ENCODE measurements around the gene IL6ST. TPM values are rescaled to one million over a fixed set of nuclear protein-coding genes. Genes with fewer than 3 reads are reported as not detected.

IL6ST gene
- total RNA-seq, 1 experiment from 2014 or later = 39.8 TPM

DNA sequence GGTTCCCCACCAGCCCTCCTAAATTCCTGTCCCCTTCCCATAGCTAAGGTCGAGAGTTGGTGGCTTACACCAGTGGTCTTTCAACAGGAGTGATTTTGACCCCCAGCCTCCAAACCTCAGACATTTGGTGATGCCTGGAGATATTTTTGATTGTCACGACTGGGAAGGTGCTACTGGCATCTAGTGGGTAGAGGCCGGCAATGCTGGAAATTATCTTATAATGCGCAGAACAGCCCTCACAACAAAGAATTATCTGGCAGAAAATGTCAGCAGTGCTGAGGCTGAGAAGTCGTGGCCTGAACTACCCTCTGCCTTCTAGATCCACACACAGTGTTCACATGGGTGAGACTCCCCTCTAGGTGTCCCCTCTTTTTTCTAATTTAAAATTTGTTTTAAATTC, 74.0 kb downstream of the IL6ST start:
- Histone ChIP-seq H3K27me3 (replicated peaks; ENCODE audit: insufficient read depth, low read depth, low read length, poor library complexity) (no peaks in the 10 kb centered on the region), H3K36me3 (ENCODE audit: insufficient read depth, low read length, poor library complexity, severe bottlenecking) (no peaks in the 10 kb centered on the region), H3K27ac (ENCODE audit: low read depth, low read length, poor library complexity, severe bottlenecking) (no peak overlapping the region), H3K4me3 (ENCODE audit: low read depth, low read length, poor library complexity, severe bottlenecking) (no peak overlapping the region), H3K4me1 (ENCODE audit: insufficient read depth, low read length, poor library complexity, severe bottlenecking) (no peaks in the 10 kb centered on the region), H3K9me3 (ENCODE audit: low read depth, low read length, poor library complexity, severe bottlenecking) (no peaks in the 10 kb centered on the region)
- TF ChIP-seq EZH2 (IDR thresholded peaks at IDR 0.05; ENCODE audit: borderline replicate concordance, low read depth, low read length, poor library complexity, severe bottlenecking) (no peak), CTCF (conservative IDR thresholded peaks at IDR 0.05; ENCODE audit: low read depth, low read length) (peak; percentile 40)
- no TSS peak for BruUV-seq (replicated peaks)
- intact Hi-C loops (cut with micrococcal nuclease; ENCODE audit: unreplicated experiment) = loop anchor here (10.0 kb wide), 1 partner anchor 196 kb away; no protein-coding TSS in a partner anchor
- CTCF ChIA-PET = no interaction called here
- POLR2A ChIA-PET (ENCODE audit: low non-redundant PET) = no interaction called here
- DNase-seq (ENCODE audit: low spot score) = peak; percentile 14

GRCh38 chr5:55919625-55920024, 75.1 kb downstream of the IL6ST start:
- H3K4me3 ChIP-seq (ENCODE audit: low read depth, low read length, poor library complexity, severe bottlenecking) = no peak overlapping the region
- no peaks in the 10 kb centered on the region for H3K36me3 ChIP-seq (ENCODE audit: insufficient read depth, low read length, poor library complexity, severe bottlenecking)
- intact Hi-C loops (cut with micrococcal nuclease; ENCODE audit: unreplicated experiment) = loop anchor here (10.0 kb wide), 1 partner anchor 195 kb away; no protein-coding TSS in a partner anchor
- POLR2A ChIA-PET (ENCODE audit: low non-redundant PET) = no interaction called here
- BruUV-seq (replicated peaks) = no TSS peak
- CTCF ChIA-PET = no interaction called here
- TF ChIP-seq CTCF (conservative IDR thresholded peaks at IDR 0.05; ENCODE audit: low read depth, low read length) (no peak), EZH2 (IDR thresholded peaks at IDR 0.05; ENCODE audit: borderline replicate concordance, low read depth, low read length, poor library complexity, severe bottlenecking) (no peak)
- no peaks in the 10 kb centered on the region for H3K27me3 ChIP-seq (replicated peaks; ENCODE audit: insufficient read depth, low read depth, low read length, poor library complexity)
- no peaks in the 10 kb centered on the region for H3K4me1 ChIP-seq (ENCODE audit: insufficient read depth, low read length, poor library complexity, severe bottlenecking)
- DNase-seq (ENCODE audit: low spot score) = no peak
- H3K27ac ChIP-seq (ENCODE audit: low read depth, low read length, poor library complexity, severe bottlenecking) = no peak overlapping the region
- no peaks in the 10 kb centered on the region for H3K9me3 ChIP-seq (ENCODE audit: low read depth, low read length, poor library complexity, severe bottlenecking)

- Histone ChIP-seq H3K4me3 (ENCODE audit: low read depth, low read length, poor library complexity, severe bottlenecking) (no peak overlapping the region), H3K4me1 (ENCODE audit: insufficient read depth, low read length, poor library complexity, severe bottlenecking) (no peaks in the 10 kb centered on the region), H3K9me3 (ENCODE audit: low read depth, low read length, poor library complexity, severe bottlenecking) (no peaks in the 10 kb centered on the region), H3K36me3 (ENCODE audit: insufficient read depth, low read length, poor library complexity, severe bottlenecking) (no peaks in the 10 kb centered on the region), H3K27me3 (replicated peaks; ENCODE audit: insufficient read depth, low read depth, low read length, poor library complexity) (no peaks in the 10 kb centered on the region), H3K27ac (ENCODE audit: low read depth, low read length, poor library complexity, severe bottlenecking) (no peak overlapping the region)
- intact Hi-C loops (cut with micrococcal nuclease; ENCODE audit: unreplicated experiment) = no loop called here
- ChIA-PET POLR2A (ENCODE audit: low non-redundant PET) (no interaction called here), CTCF (no interaction called here)
- no peak for DNase-seq (ENCODE audit: low spot score)
- BruUV-seq (replicated peaks) = no TSS peak
- no peak for TF ChIP-seq EZH2 (IDR thresholded peaks at IDR 0.05; ENCODE audit: borderline replicate concordance, low read depth, low read length, poor library complexity, severe bottlenecking)
- no peak for TF ChIP-seq CTCF (conservative IDR thresholded peaks at IDR 0.05; ENCODE audit: low read depth, low read length)
Measured at GRCh38 chr5:55918087-55919035, 76.4 kb downstream of the IL6ST start.

All from A673 (cell line).